Caco-2 (cell line): ENCODE measurements around the gene OR2M7. TPM values are rescaled to one million over a fixed set of nuclear protein-coding genes. Genes with fewer than 3 reads are reported as not detected.
"Not testable (repeated sequence)": the region's sequence is repeated elsewhere in the genome, so short reads cannot be mapped to it uniquely, and the experiment has no call there.

Source experiments
- BruUV-seq: library from RNA; stranded (reverse); fragments of 400-500 nt; replicated peaks from 2 replicates; lab custom pipeline; 2021; lab: Mats Ljungman, UMichigan
- CTCF ChIA-PET: fragments of 300-600 bp; sonication (Branson Sonifier 250); formaldehyde crosslinking; loops from one replicate; lab custom pipeline; 2022; ENCODE audit warnings: antibody characterized with exemption; lab: Charles Lee
- POLR2A ChIA-PET: fragments of 300-600 bp; sonication (Branson Sonifier 250); formaldehyde crosslinking; loops from one replicate; lab custom pipeline; 2022; ENCODE audit warnings: antibody characterized with exemption; lab: Charles Lee
- DNase-seq, 2 experiments: peaks; one replicate each; pipeline versions ENCODE4 v3.0.0 to v3.0.0-alpha.2; 2020 to 2022
- H3K27me3 ChIP-seq: replicated peaks from 2 replicates; pipeline ENCODE4 v1.6.0; 2011; ENCODE audit warnings: low read length; ENCODE audit not compliant: control insufficient read depth, insufficient read depth
- H3K36me3 ChIP-seq: 2 replicates; pipeline ENCODE4 v1.5.1; 2011; ENCODE audit warnings: low read length; ENCODE audit not compliant: control insufficient read depth, insufficient read depth
- H3K4me1 ChIP-seq: fragments of 250-450 bp; sonication (Bioruptor Pico); 2 replicates; pipeline ENCODE4 v1.5.1; 2020; ENCODE audit warnings: mild to moderate bottlenecking
- H3K4me3 ChIP-seq: 2 replicates; pipeline ENCODE4 v1.5.1; 2011; ENCODE audit warnings: low read depth, mild to moderate bottlenecking, control low read depth, low read length
- H3K9me3 ChIP-seq: fragments of 250-450 bp; sonication (Bioruptor Pico); 2 replicates; pipeline ENCODE4 v1.5.1; 2020; ENCODE audit warnings: mild to moderate bottlenecking, moderate library complexity
- H3K27ac Mint-ChIP-seq: one replicate; pipeline ENCODE4 v1.8.0; 2022; ENCODE audit warnings: mixed read lengths; ENCODE audit not compliant: unreplicated experiment
- H3K27me3 Mint-ChIP-seq: one replicate; pipeline ENCODE4 v1.8.0; 2022; ENCODE audit warnings: mixed read lengths; ENCODE audit not compliant: insufficient read depth, unreplicated experiment
- H3K36me3 Mint-ChIP-seq: one replicate; pipeline ENCODE4 v1.8.0; 2022; ENCODE audit warnings: mild to moderate bottlenecking, mixed read lengths; ENCODE audit not compliant: insufficient read depth, unreplicated experiment
- H3K4me1 Mint-ChIP-seq: one replicate; pipeline ENCODE4 v1.8.0; 2022; ENCODE audit warnings: low read depth, mixed read lengths; ENCODE audit not compliant: unreplicated experiment
- H3K4me3 Mint-ChIP-seq: one replicate; pipeline ENCODE4 v1.8.0; 2022; ENCODE audit warnings: mild to moderate bottlenecking, moderate library complexity, mixed read lengths; ENCODE audit not compliant: unreplicated experiment
- H3K9me3 Mint-ChIP-seq: one replicate; pipeline ENCODE4 v1.8.0; 2022; ENCODE audit warnings: mixed read lengths; ENCODE audit not compliant: unreplicated experiment
- intact Hi-C: fragments of 100-400 bp; cut with micrococcal nuclease; formaldehyde crosslinking; loops from one replicate; pipeline ENCODE4 v1.10.0; 2022; ENCODE audit not compliant: unreplicated experiment
- total RNA-seq: library from RNA; stranded (reverse); gene quantifications from 2 replicates; pipeline ENCODE4 v1.2.3, GENCODE V29; 2022
- TF ChIP-seq, protein P1 (sequence below), 2 experiments: fragments of 200-600 bp in 1 of 2; IDR thresholded peaks; 1 replicate in 1 of 2; 2 replicates in 1 of 2; pipeline versions ENCODE4 v1.5.1 to v1.8.0; 2011 to 2022; ENCODE audit warnings: antibody characterized with exemption in 1 of 2, control low read depth in 1 of 2, inconsistent platforms in 1 of 2, low read depth in 1 of 2, low read length in 1 of 2, mild to moderate bottlenecking in 1 of 2, moderate library complexity in 1 of 2; ENCODE audit not compliant: insufficient read depth in 1 of 2, severe bottlenecking in 1 of 2, unreplicated experiment in 1 of 2

Gene OR2M7
- total RNA-seq, 1 experiment from 2014 or later: not detected

DNA sequence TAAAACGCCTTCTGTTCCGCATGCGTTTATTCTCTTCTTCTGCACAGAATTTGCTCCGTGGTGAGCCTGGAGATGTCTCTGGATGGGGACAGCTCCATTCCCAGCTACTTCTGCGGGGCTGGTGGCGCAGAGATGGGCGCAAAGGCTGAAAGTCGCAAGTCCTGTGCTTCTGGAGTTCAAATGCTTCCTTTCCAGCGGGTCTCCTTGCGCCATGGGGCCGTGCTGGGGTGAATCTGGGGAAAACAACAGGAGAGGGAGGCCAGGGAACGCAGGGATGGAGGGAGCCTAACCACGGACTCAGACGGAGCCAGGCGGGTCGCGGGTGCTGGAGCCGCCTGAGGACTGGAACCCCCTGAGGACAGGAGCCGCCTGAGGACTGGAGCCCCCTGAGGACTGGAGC lies 18.3 kb downstream of the OR2M7 start:
- Histone ChIP-seq H3K9me3 (no peaks in the 10 kb centered on the region), H3K4me3 (no peak overlapping the region), H3K27me3 (no peaks in the 10 kb centered on the region), H3K36me3 (no peaks in the 10 kb centered on the region), H3K4me1 (no peaks in the 10 kb centered on the region)
- Mint-ChIP-seq H3K9me3 (no peaks in the 10 kb centered on the region), H3K4me1 (no peaks in the 10 kb centered on the region), H3K36me3 (no peaks in the 10 kb centered on the region), H3K4me3 (no peak overlapping the region), H3K27ac (no peak overlapping the region), H3K27me3 (no peaks in the 10 kb centered on the region)
- CTCF ChIA-PET: no interaction called here
- TF ChIP-seq, protein P1, sequence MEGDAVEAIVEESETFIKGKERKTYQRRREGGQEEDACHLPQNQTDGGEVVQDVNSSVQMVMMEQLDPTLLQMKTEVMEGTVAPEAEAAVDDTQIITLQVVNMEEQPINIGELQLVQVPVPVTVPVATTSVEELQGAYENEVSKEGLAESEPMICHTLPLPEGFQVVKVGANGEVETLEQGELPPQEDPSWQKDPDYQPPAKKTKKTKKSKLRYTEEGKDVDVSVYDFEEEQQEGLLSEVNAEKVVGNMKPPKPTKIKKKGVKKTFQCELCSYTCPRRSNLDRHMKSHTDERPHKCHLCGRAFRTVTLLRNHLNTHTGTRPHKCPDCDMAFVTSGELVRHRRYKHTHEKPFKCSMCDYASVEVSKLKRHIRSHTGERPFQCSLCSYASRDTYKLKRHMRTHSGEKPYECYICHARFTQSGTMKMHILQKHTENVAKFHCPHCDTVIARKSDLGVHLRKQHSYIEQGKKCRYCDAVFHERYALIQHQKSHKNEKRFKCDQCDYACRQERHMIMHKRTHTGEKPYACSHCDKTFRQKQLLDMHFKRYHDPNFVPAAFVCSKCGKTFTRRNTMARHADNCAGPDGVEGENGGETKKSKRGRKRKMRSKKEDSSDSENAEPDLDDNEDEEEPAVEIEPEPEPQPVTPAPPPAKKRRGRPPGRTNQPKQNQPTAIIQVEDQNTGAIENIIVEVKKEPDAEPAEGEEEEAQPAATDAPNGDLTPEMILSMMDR (IDR thresholded peaks at IDR 0.05; ENCODE audit: insufficient read depth in 1 of 2, low read depth in 1 of 2, low read length in 1 of 2, severe bottlenecking in 1 of 2, unreplicated experiment in 1 of 2): no peak
- POLR2A ChIA-PET: no interaction called here
- BruUV-seq: no TSS peak
- intact Hi-C loops: no loop called here
- no peak for DNase-seq

DNA sequence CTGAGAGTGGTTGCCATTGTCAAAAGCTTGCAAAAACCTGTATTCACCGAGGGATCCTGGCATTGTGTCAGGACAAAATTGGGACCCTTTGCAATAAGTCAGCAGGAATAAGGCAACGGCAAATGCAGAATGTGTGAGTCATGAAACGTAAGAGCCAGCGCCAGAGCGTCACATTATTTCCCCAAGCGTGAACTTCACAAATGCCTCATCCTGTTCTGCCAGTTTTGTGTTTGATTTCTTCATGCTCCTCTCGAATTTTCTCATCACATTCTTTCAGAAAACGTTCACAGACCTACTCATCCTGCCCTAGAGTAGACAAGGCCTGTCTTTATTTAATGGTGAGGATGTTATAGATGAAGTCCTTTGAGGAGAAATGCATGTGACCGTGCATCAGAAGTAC lies 18.7 kb downstream of the OR2M7 start:
- H3K4me3 ChIP-seq, H3K4me1 ChIP-seq, intact Hi-C loops, CTCF ChIA-PET, H3K27ac Mint-ChIP-seq, DNase-seq, H3K27me3 ChIP-seq, H3K9me3 Mint-ChIP-seq, POLR2A ChIA-PET, BruUV-seq, H3K4me3 Mint-ChIP-seq, H3K4me1 Mint-ChIP-seq, H3K36me3 Mint-ChIP-seq, H3K9me3 ChIP-seq, H3K27me3 Mint-ChIP-seq, H3K36me3 ChIP-seq: not testable (repeated sequence)

DNA sequence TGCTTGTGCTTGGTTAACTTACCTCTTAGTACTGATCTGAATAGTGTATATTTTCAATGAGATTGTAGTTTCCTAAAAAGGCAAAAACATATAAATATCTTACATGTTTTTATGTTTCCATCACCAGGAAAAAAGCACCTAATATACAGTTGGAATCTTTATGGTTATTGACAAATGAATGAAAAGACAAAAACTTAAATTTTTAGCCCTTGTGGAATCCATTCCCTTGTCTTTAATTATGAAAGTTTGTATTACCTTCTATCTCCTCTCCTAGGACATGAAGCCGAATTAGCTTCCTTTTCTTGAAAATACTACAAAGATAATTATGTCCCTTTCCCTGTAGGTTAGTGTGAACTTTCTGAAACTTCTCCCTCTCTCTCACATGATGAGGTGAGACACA lies 21.0 kb downstream of the OR2M7 start, which contains the start of gene OR2T12:
TSS of gene OR2T12 (minus strand) at position 101 of the 400 bp plus-strand sequence. CDS start 7,846 bp downstream, outside the sequence.
- BruUV-seq: no TSS peak
- ChIA-PET POLR2A (no interaction called here), CTCF (no interaction called here)
- Histone ChIP-seq H3K27me3 (no peaks in the 10 kb centered on the region), H3K4me1 (no peaks in the 10 kb centered on the region), H3K36me3 (no peaks in the 10 kb centered on the region), H3K4me3 (no peak within 1 kb of the TSS), H3K9me3 (no peaks in the 10 kb centered on the region)
- Mint-ChIP-seq H3K4me1 (no peaks in the 10 kb centered on the region), H3K4me3 (no peak within 1 kb of the TSS), H3K36me3 (no peaks in the 10 kb centered on the region), H3K9me3 (no peaks in the 10 kb centered on the region), H3K27me3 (no peaks in the 10 kb centered on the region), H3K27ac (no peak within 1 kb of the TSS)
- TF ChIP-seq, protein P1 (IDR thresholded peaks at IDR 0.05; ENCODE audit: insufficient read depth in 1 of 2, low read depth in 1 of 2, low read length in 1 of 2, severe bottlenecking in 1 of 2, unreplicated experiment in 1 of 2): no peak
- intact Hi-C loops: no loop called here
- no peak for DNase-seq

DNA sequence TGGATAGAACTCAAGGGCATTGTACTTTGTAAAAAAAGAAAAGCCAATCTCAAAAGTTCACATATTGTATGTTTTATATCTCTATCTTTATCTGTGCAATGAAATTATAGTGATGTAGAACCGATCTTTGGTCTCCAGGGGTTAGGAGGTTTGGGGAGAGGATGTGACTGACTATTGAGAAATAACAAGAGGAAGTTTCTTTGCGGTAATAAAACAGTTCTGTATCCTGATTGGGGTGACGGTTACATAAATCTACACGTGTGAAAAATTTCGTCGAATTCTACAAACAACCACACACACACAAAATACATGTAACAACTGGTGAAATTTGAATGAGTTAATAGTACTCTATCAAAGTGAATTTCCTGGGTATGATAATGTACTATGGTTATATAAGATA lies 36.0 kb downstream of the OR2M7 start:
- Histone ChIP-seq H3K9me3 (no peaks in the 10 kb centered on the region), H3K4me1 (no peaks in the 10 kb centered on the region), H3K27me3 (no peaks in the 10 kb centered on the region), H3K4me3 (no peak overlapping the region), H3K36me3 (no peaks in the 10 kb centered on the region)
- Mint-ChIP-seq H3K27ac (no peak overlapping the region), H3K36me3 (no peaks in the 10 kb centered on the region), H3K4me3 (no peak overlapping the region), H3K4me1 (no peaks in the 10 kb centered on the region), H3K27me3 (no peaks in the 10 kb centered on the region), H3K9me3 (no peaks in the 10 kb centered on the region)
- intact Hi-C loops: no loop called here
- TF ChIP-seq, protein P1 (IDR thresholded peaks at IDR 0.05; ENCODE audit: insufficient read depth in 1 of 2, low read depth in 1 of 2, low read length in 1 of 2, severe bottlenecking in 1 of 2, unreplicated experiment in 1 of 2): no peak
- BruUV-seq: no TSS peak
- no peak for DNase-seq
- POLR2A ChIA-PET: no interaction called here
- CTCF ChIA-PET: no interaction called here
